HCT116 (cell line): ENCODE results near the gene HMCN2. TPM values are rescaled to one million over a fixed set of nuclear protein-coding genes. Genes with fewer than 3 reads are reported as not detected.

Experiments used
- ATAC-seq: fragments of 200-7000 bp; cut with Tn5 transposase; 2 replicates; pipeline ENCODE4 v1.9.1; 2020; ENCODE audit warnings: mild to moderate bottlenecking, moderate library complexity
- BruUV-seq: library from RNA; stranded (reverse); fragments of 400-500 nt; replicated peaks from 2 replicates; lab custom pipeline; 2021; lab: Mats Ljungman, UMichigan
- CTCF ChIA-PET: fragments of 300-600 bp; sonication (Branson Sonifier 250); formaldehyde crosslinking; loops from one replicate; lab custom pipeline; 2021; ENCODE audit warnings: antibody characterized with exemption; lab: Charles Lee
- POLR2A ChIA-PET: fragments of 300-600, 350-600 bp; sonication (Branson Sonifier 250); formaldehyde crosslinking; loops from one replicate; lab custom pipeline; 2021; ENCODE audit warnings: antibody characterized with exemption; lab: Charles Lee
- RAD21 ChIA-PET, 2 experiments: fragments of 300-600 bp; sonication (Branson Sonifier 250); formaldehyde crosslinking; loops; one replicate each; lab custom pipeline; 2023; ENCODE audit warnings: low total read pairs in 2 of 2; ENCODE audit not compliant: uncharacterized antibody in 2 of 2, unreplicated experiment in 2 of 2, low non-redundant PET in 1 of 2; lab: Charles Lee
- DNase-seq: peaks from one replicate; pipeline ENCODE4 v3.0.0-alpha.2; 2010; ENCODE audit warnings: low read depth, low spot score
- H2AFZ ChIP-seq: fragments of 200-600 bp; shearing (Covaris generic), sonication (generic); 2 replicates; pipeline ENCODE4 v1.6.1; 2017; ENCODE audit warnings: low read depth, mixed run types, mixed read lengths, antibody characterized with exemption, low read length; ENCODE audit not compliant: poor library complexity, severe bottlenecking
- H3K27ac ChIP-seq: 2 replicates; pipeline ENCODE4 v1.5.1; 2012; ENCODE audit warnings: low read depth, low read length
- H3K27me3 ChIP-seq: fragments of 200-600 bp; sonication (generic); 2 replicates; pipeline ENCODE4 v1.6.1; 2016; ENCODE audit warnings: mixed run types, low read length, mixed read lengths; ENCODE audit not compliant: insufficient read depth
- H3K36me3 ChIP-seq, 2 experiments: fragments of 200-500 bp in 1 of 2; fragments of 200-600 bp in 1 of 2; sonication (Bioruptor generic) in 1 of 2; sonication (generic) in 1 of 2; 2 replicates each; pipeline versions ENCODE4 v1.5.1 to v1.6.1; 2014 to 2016; ENCODE audit warnings: low read length in 2 of 2, inconsistent platforms in 1 of 2, mixed read lengths in 1 of 2, mixed run types in 1 of 2; ENCODE audit not compliant: insufficient read depth in 2 of 2, control insufficient read depth in 1 of 2
- H3K4me1 ChIP-seq, 2 experiments: fragments of 200-600 bp in 1 of 2; sonication (generic) in 1 of 2; 2 replicates each; pipeline versions ENCODE4 v1.5.1 to v1.6.1; 2012 to 2017; ENCODE audit warnings: low read length in 2 of 2, inconsistent platforms in 1 of 2, mild to moderate bottlenecking in 1 of 2, mixed read lengths in 1 of 2, mixed run types in 1 of 2, moderate library complexity in 1 of 2; ENCODE audit not compliant: insufficient read depth in 2 of 2, control insufficient read depth in 1 of 2
- H3K4me2 ChIP-seq: fragments of 200-600 bp; sonication (generic); 2 replicates; pipeline ENCODE4 v1.6.1; 2017; ENCODE audit warnings: mixed run types, low read length, mixed read lengths
- H3K4me3 ChIP-seq, 2 experiments: fragments of 200-600 bp in 1 of 2; sonication (generic) in 1 of 2; replicated peaks in 1 of 2; 2 replicates each; pipeline ENCODE4 v1.5.1; 2011 to 2016; ENCODE audit warnings: low read length in 2 of 2, control low read depth in 1 of 2, low read depth in 1 of 2, mild to moderate bottlenecking in 1 of 2, mixed read lengths in 1 of 2, mixed run types in 1 of 2
- H3K79me2 ChIP-seq: fragments of 200-600 bp; sonication (generic); 2 replicates; pipeline ENCODE4 v1.6.1; 2017; ENCODE audit warnings: mild to moderate bottlenecking, mixed run types, low read length, moderate library complexity, mixed read lengths; ENCODE audit not compliant: insufficient read depth
- H3K9ac ChIP-seq: fragments of 200-600 bp; sonication (generic); 2 replicates; pipeline ENCODE4 v1.6.1; 2016; ENCODE audit warnings: low read length, mixed read lengths
- H3K9me2 ChIP-seq: fragments of 200-600 bp; sonication (generic), shearing (Covaris generic); 2 replicates; pipeline ENCODE4 v1.6.1; 2017; ENCODE audit warnings: mixed run types, mild to moderate bottlenecking, moderate library complexity; ENCODE audit not compliant: insufficient read depth
- H3K9me3 ChIP-seq, 2 experiments: fragments of 200-500 bp in 1 of 2; fragments of 200-600 bp in 1 of 2; sonication (Bioruptor generic) in 1 of 2; sonication (generic) in 1 of 2; 2 replicates each; pipeline ENCODE4 v1.6.1; 2014 to 2017; ENCODE audit warnings: low read length in 2 of 2, mixed read lengths in 2 of 2, inconsistent platforms in 1 of 2, low read depth in 1 of 2, mild to moderate bottlenecking in 1 of 2, mixed run types in 1 of 2, moderate library complexity in 1 of 2; ENCODE audit not compliant: control insufficient read depth in 1 of 2, insufficient read depth in 1 of 2
- H4K20me1 ChIP-seq: fragments of 200-600 bp; sonication (generic), shearing (Covaris generic); 2 replicates; pipeline ENCODE4 v1.6.1; 2017; ENCODE audit warnings: mixed run types, mild to moderate bottlenecking, moderate library complexity; ENCODE audit not compliant: insufficient read depth
- ATF3 ChIP-seq: IDR thresholded peaks from 2 replicates; pipeline ENCODE4 v1.6.1; 2012
- CBX3 ChIP-seq: IDR thresholded peaks from 2 replicates; pipeline ENCODE4 v1.6.1; 2012; ENCODE audit warnings: low read depth
- CTCF ChIP-seq, 3 experiments: fragments of 200-600 bp in 1 of 3; sonication (generic) in 1 of 3; IDR thresholded peaks in 2 of 3; conservative IDR thresholded peaks in 1 of 3; 2 replicates each; pipeline ENCODE4 v1.5.1; 2012 to 2017; ENCODE audit warnings: low read depth in 2 of 3, low read length in 2 of 3, antibody characterized with exemption in 1 of 3, borderline replicate concordance in 1 of 3, control low read depth in 1 of 3, mild to moderate bottlenecking in 1 of 3, mixed read lengths in 1 of 3, mixed run types in 1 of 3, moderate library complexity in 1 of 3; ENCODE audit not compliant: insufficient read depth in 1 of 3
- ELF1 ChIP-seq: IDR thresholded peaks from 2 replicates; pipeline ENCODE4 v1.6.1; 2012; ENCODE audit warnings: low read depth, borderline replicate concordance
- EZH2 ChIP-seq: fragments of 200-600 bp; sonication (generic); IDR thresholded peaks from 2 replicates; pipeline ENCODE4 v1.6.1; 2017; ENCODE audit warnings: antibody characterized with exemption, mixed run types
- FOSL1 ChIP-seq: IDR thresholded peaks from 2 replicates; pipeline ENCODE4 v1.6.1; 2012; ENCODE audit warnings: low read depth
- JUND ChIP-seq: IDR thresholded peaks from 2 replicates; pipeline ENCODE4 v1.6.1; 2012
- MAX ChIP-seq: IDR thresholded peaks from 2 replicates; pipeline ENCODE4 v1.6.1; 2012
- POLR2AphosphoS5 ChIP-seq: IDR thresholded peaks from 2 replicates; pipeline ENCODE4 v1.6.1; 2011; ENCODE audit warnings: mild to moderate bottlenecking, low read depth, low read length, moderate library complexity
- RAD21 ChIP-seq: IDR thresholded peaks from 2 replicates; pipeline ENCODE4 v1.6.1; 2012; ENCODE audit warnings: low read depth, mild to moderate bottlenecking
- REST ChIP-seq: IDR thresholded peaks from 2 replicates; pipeline ENCODE4 v1.6.1; 2012; ENCODE audit warnings: low read depth
- SRF ChIP-seq: IDR thresholded peaks from 2 replicates; pipeline ENCODE4 v1.6.1; 2012; ENCODE audit warnings: low read depth
- TCF7L2 ChIP-seq: IDR thresholded peaks from 2 replicates; pipeline ENCODE4 v1.7.0; 2011; ENCODE audit warnings: borderline replicate concordance, inconsistent platforms; ENCODE audit not compliant: insufficient read depth, insufficient read length; ENCODE audit errors: extremely low read depth
- YY1 ChIP-seq: IDR thresholded peaks from 2 replicates; pipeline ENCODE4 v1.6.1; 2011; ENCODE audit warnings: low read length, low read depth, moderate library complexity, mild to moderate bottlenecking; ENCODE audit not compliant: insufficient replicate concordance; ENCODE audit errors: extremely low read depth
- ZFX ChIP-seq: fragments of 450-650 bp; IDR thresholded peaks from 2 replicates; pipeline ENCODE4 v1.6.1; 2017
- ZNF274 ChIP-seq: fragments of 200-500 bp; sonication (Bioruptor generic); IDR thresholded peaks from 2 replicates; pipeline ENCODE4 v1.6.1; 2014; ENCODE audit warnings: mild to moderate bottlenecking, low read depth, low read length, inconsistent platforms
- intact Hi-C: fragments of 100-400 bp; cut with micrococcal nuclease; formaldehyde crosslinking; loops from 2 replicates; pipeline ENCODE4 v1.10.0; 2022
- total RNA-seq: library from RNA; stranded (reverse); gene quantifications from one replicate; pipeline ENCODE4 v1.2.1, GENCODE V29; 2021; ENCODE audit not compliant: unreplicated experiment

HMCN2 gene
- total RNA-seq, 1 experiment from 2014 or later = 0.22 TPM

GRCh38 chr9:130408669-130409068, 143.1 kb downstream of the HMCN2 start:
- Histone ChIP-seq H3K4me3 (no peak overlapping the region), H3K4me1 (peaks cover 8 to 10% of the 10 kb centered on the region in 2 experiments; a peak in 2 of 4 replicates)
- intact Hi-C loops = no loop called here
- TF ChIP-seq FOSL1 (no peak), CTCF (IDR thresholded peaks at IDR 0.05 in 2 of 3, conservative IDR thresholded peaks at IDR 0.05 in 1 of 3; ENCODE audit: borderline replicate concordance in 1 of 3, insufficient read depth in 1 of 3, low read depth in 2 of 3, low read length in 2 of 3) (peak in 1 of 3 experiments; percentile 20; a peak in 1 of 6 replicates)
- TF ChIP-seq, all 23 proteins: peak for 1
- Histone ChIP-seq H3K27me3 (no peaks in the 10 kb centered on the region), H3K27ac (no peak overlapping the region), H3K36me3 (no peaks in the 10 kb centered on the region), H3K9me3 (no peaks in the 10 kb centered on the region), H3K79me2 (no peaks in the 10 kb centered on the region), H2AFZ (no peak overlapping the region), H3K9me2 (no peaks in the 10 kb centered on the region), H3K4me2 (no peak overlapping the region), H4K20me1 (no peaks in the 10 kb centered on the region), H3K9ac (no peak overlapping the region)
- ChIA-PET POLR2A (no interaction called here), CTCF (no interaction called here), RAD21 (no interaction called here)
- DNase-seq (no peak), ATAC-seq (peak; percentile 43; the same call in 1 of the 2 replicates)
- BruUV-seq = no TSS peak

- no peak for ATAC-seq
- H3K36me3 ChIP-seq = no peaks in the 10 kb centered on the region
- H4K20me1 ChIP-seq = no peaks in the 10 kb centered on the region
- no peaks in the 10 kb centered on the region for H3K79me2 ChIP-seq
- no peak overlapping the region for H3K4me2 ChIP-seq
- no TSS peak for BruUV-seq
- H3K9me2 ChIP-seq = no peaks in the 10 kb centered on the region
- H3K9me3 ChIP-seq = no peaks in the 10 kb centered on the region
- H3K4me3 ChIP-seq = no peak overlapping the region
- no peak overlapping the region for H2AFZ ChIP-seq
- no peak for DNase-seq
- H3K9ac ChIP-seq = no peak overlapping the region
- ChIA-PET POLR2A (no interaction called here), RAD21 (no interaction called here), CTCF (no interaction called here)
- intact Hi-C loops = no loop called here
- no peak overlapping the region for H3K27ac ChIP-seq
- H3K4me1 ChIP-seq = peaks cover 8 to 10% of the 10 kb centered on the region in 2 experiments; a peak in 2 of 4 replicates
- no peaks in the 10 kb centered on the region for H3K27me3 ChIP-seq
- TF ChIP-seq ATF3 (no peak), ZFX (no peak), FOSL1 (no peak), REST (no peak), CBX3 (no peak), POLR2AphosphoS5 (no peak), MAX (no peak), EZH2 (no peak), RAD21 (no peak), YY1 (no peak), SRF (no peak), ELF1 (no peak), ZNF274 (no peak), TCF7L2 (no peak), JUND (no peak)
Observed at GRCh38 chr9:130409246-130409645, 143.7 kb downstream of the HMCN2 start.
